ENCODE data around the gene ZNF516. TPM values are rescaled to one million over a fixed set of nuclear protein-coding genes. Genes with fewer than 3 reads are reported as not detected.

Gene ZNF516
- total RNA-seq, 6 donors from 2014 or later, result 21.9 to 44.3 (median 36.5) TPM

DNA sequence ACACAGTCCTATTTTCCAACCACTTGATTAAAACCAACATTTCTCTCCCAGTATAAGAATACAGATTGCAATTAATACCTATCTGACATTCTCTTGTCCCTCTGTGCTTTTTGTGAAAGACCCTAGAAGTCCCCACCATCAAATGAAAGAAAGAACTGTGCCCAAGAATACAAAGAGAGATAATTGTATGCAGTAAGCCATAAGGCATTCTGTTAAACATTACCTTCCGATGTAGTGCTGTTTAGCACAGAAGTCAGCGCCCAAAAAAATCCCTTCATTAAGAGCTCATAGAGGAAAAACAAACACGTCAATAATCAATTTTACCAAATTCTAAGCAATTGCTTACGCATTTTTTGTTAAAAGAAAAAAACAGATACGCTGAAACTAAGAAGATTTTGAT, 41.1 kb downstream of the ZNF516 start:
- Histone ChIP-seq H3K4me3 (no peak overlapping the region), H3K9me3 (no peaks in the 10 kb centered on the region), H3K36me3 (peaks cover 0 to 6% (median 2%) of the 10 kb centered on the region in 4 donors), H3K27me3 (no peaks in the 10 kb centered on the region), H3K4me1 (peaks cover 15 to 44% (median 23%) of the 10 kb centered on the region in 4 donors), H3K27ac (no peak overlapping the region)
- ATAC-seq (ENCODE audit: low FRiP score in 2 of 2) (no peak), DNase-seq (no peak)
- 82 to 88% methylated on average over 5 of the region's 5 CpGs for WGBS, 2 donors
- TF ChIP-seq POLR2AphosphoS5 (IDR thresholded peaks at IDR 0.05) (no peak), EP300 (IDR thresholded peaks at IDR 0.05) (no peak)

DNA sequence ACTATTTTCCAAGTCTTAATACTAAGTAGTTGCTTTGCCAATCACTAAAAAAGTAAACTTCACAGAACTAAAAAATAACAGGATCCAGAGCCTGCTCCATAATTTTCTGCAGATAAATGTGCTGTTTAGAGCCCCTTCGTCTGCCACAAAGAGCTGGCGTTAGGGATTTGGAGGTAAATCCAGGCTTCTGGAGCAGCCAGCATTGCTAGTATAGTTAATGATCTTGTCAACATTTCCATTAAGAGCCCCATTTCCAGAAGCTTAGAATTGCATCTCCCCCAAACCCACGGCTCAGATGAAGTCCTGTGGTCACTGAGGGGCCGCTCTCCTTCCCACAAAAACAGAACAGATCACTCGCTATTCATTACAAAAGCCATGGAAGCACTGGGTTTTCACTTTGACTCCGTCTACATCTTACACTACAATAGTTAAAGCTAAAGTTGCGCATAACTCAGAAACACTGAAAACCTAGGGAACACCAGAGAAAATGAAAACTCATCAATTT, 41.9 kb downstream of the ZNF516 start:
- H3K4me3 ChIP-seq, result no peak overlapping the region
- no peaks in the 10 kb centered on the region for H3K36me3 ChIP-seq
- H3K4me1 ChIP-seq, result peaks cover 23 to 46% (median 30%) of the 10 kb centered on the region in 4 donors
- H3K27ac ChIP-seq, result no peak overlapping the region
- 80 to 87% methylated on average over 7 of the region's 7 CpGs for WGBS, 2 donors
- no peaks in the 10 kb centered on the region for H3K27me3 ChIP-seq
- ATAC-seq (ENCODE audit: low FRiP score in 2 of 2) (no peak), DNase-seq (no peak)
- TF ChIP-seq EP300 (IDR thresholded peaks at IDR 0.05) (no peak), CTCF (IDR thresholded peaks at IDR 0.05) (no peak), POLR2AphosphoS5 (IDR thresholded peaks at IDR 0.05) (no peak), POLR2A (IDR thresholded peaks at IDR 0.05) (no peak)
- H3K9me3 ChIP-seq, result no peaks in the 10 kb centered on the region

GRCh38 chr18:76452357-76452756, 42.7 kb downstream of the ZNF516 start:
- no peaks in the 10 kb centered on the region for H3K36me3 ChIP-seq
- no peaks in the 10 kb centered on the region for H3K27me3 ChIP-seq
- H3K4me1 ChIP-seq, result peaks cover 29 to 46% (median 32%) of the 10 kb centered on the region in 4 donors
- TF ChIP-seq EP300 (IDR thresholded peaks at IDR 0.05) (no peak), CTCF (IDR thresholded peaks at IDR 0.05) (no peak), POLR2A (IDR thresholded peaks at IDR 0.05) (no peak)
- no peaks in the 10 kb centered on the region for H3K9me3 ChIP-seq
- WGBS, 2 donors, result 74 to 77% methylated on average over 8 of the region's 8 CpGs
- no peak overlapping the region for H3K4me3 ChIP-seq
- ATAC-seq (ENCODE audit: low FRiP score in 2 of 2), result no peak
- peak in 1 of 2 donors; percentile 20 for DNase-seq
- H3K27ac ChIP-seq, result peak overlapping the region in 2 of 4 donors; percentile 73 to 92

GRCh38 chr18:76451396-76452331, 43.4 kb downstream of the ZNF516 start:
- Histone ChIP-seq H3K9me3 (no peaks in the 10 kb centered on the region), H3K4me3 (peak overlapping the region; percentile 52 to 69 (median 57)), H3K36me3 (no peaks in the 10 kb centered on the region), H3K27ac (peak overlapping the region; percentile 73 to 92 (median 84)), H3K4me1 (peaks cover 30 to 46% (median 32%) of the 10 kb centered on the region in 4 donors), H3K27me3 (no peaks in the 10 kb centered on the region)
- WGBS, 2 donors, result 35 to 38% methylated on average over 28 of the region's 28 CpGs
- TF ChIP-seq CTCF (IDR thresholded peaks at IDR 0.05), result no peak
- TF ChIP-seq POLR2AphosphoS5 (IDR thresholded peaks at IDR 0.05), result no peak
- TF ChIP-seq EP300 (IDR thresholded peaks at IDR 0.05), result no peak
- no peak for TF ChIP-seq POLR2A (IDR thresholded peaks at IDR 0.05)
- DNase-seq, result peak; percentile 21 to 50
- ATAC-seq (ENCODE audit: low FRiP score in 2 of 2), result peak; percentile 21 to 64
